Measurements from ENCODE around the gene ATG14. TPM values are rescaled to one million over a fixed set of nuclear protein-coding genes. Genes with fewer than 3 reads are reported as not detected.

Gene ATG14
- total RNA-seq, 2 experiments from 2014 or later, result 5.1 to 5.5 TPM

GRCh38 chr14:55317542-55318306 is 93.9 kb downstream of the ATG14 start:
- ChIA-PET CTCF (interaction anchor here (0.7 to 1.4 kb wide), 4 partner anchors 10 to 36 kb away, joined by 3 to 5 read pairs (median 4); no protein-coding TSS in a partner anchor), POLR2A (no interaction called here)
- Mint-ChIP-seq H3K9me3 (peaks cover 14% of the 10 kb centered on the region), H3K4me3 (no peak overlapping the region), H3K4me1 (ENCODE audit: low read depth) (peaks cover 16% of the 10 kb centered on the region), H3K27me3 (no peaks in the 10 kb centered on the region), H3K36me3 (ENCODE audit: low read depth) (peaks cover 38% of the 10 kb centered on the region), H3K27ac (no peak overlapping the region)
- DNase-seq (no peak), ATAC-seq (no peak)
- no peak for TF ChIP-seq CTCF (IDR thresholded peaks at IDR 0.05)
- intact Hi-C loops (cut with micrococcal nuclease), result no loop called here

GRCh38 chr14:55316564-55316963 is 95.1 kb downstream of the ATG14 start:
- no peak for ATAC-seq
- no peaks in the 10 kb centered on the region for H3K27me3 Mint-ChIP-seq
- H3K4me1 Mint-ChIP-seq (ENCODE audit: low read depth), result peaks cover 16% of the 10 kb centered on the region
- H3K36me3 Mint-ChIP-seq (ENCODE audit: low read depth), result peaks cover 43% of the 10 kb centered on the region
- ChIA-PET CTCF (interaction anchor here (1.2 kb wide), 1 partner anchor 38 kb away, joined by 5 read pairs; no protein-coding TSS in a partner anchor), POLR2A (no interaction called here)
- no peak overlapping the region for H3K4me3 Mint-ChIP-seq
- intact Hi-C loops (cut with micrococcal nuclease), result no loop called here
- no peak for DNase-seq
- no peak for TF ChIP-seq CTCF (IDR thresholded peaks at IDR 0.05)
- peaks cover 19% of the 10 kb centered on the region for H3K9me3 Mint-ChIP-seq
- no peak overlapping the region for H3K27ac Mint-ChIP-seq

Other genes with a start within 250 kb of the ATG14 start
- gene DLGAP5, start 220.2 kb downstream of the ATG14 start, total RNA-seq, result 10 to 100 TPM; 75.4 to 84.0 TPM
- 10 to 100 TPM; 17.7 to 20.0 TPM for gene FBXO34, start 140.4 kb downstream of the ATG14 start, total RNA-seq
- not detected for gene TBPL2, start 28.8 kb upstream of the ATG14 start, total RNA-seq
- 100 to 1,000 TPM; 107 to 113 TPM for gene KTN1, start 168.4 kb upstream of the ATG14 start, total RNA-seq

Data from activated CD8-positive, alpha-beta T cell treated with anti-CD3 and anti-CD28 coated beads for 36 hours (primary cell).